Hepatocyte (in vitro differentiated cells): Measurements from ENCODE around the gene UBN1.

ENCODE experiments used
- CTCF ChIP-seq: fragments of 200-600 bp; sonication (generic); IDR thresholded peaks from 2 replicates; pipeline ENCODE4 v1.5.1; 2016; ENCODE audit warnings: antibody characterized with exemption, mild to moderate bottlenecking; ENCODE audit not compliant: poor library complexity
- EZH2 ChIP-seq: fragments of 200-600 bp; sonication (generic); IDR thresholded peaks from 2 replicates; pipeline ENCODE4 v1.6.1; 2016; ENCODE audit warnings: antibody characterized with exemption, mild to moderate bottlenecking, borderline replicate concordance
- EZH2phosphoT487 ChIP-seq: fragments of 200-600 bp; sonication (generic); IDR thresholded peaks from one replicate; pipeline ENCODE4 v1.6.1; 2018; ENCODE audit warnings: antibody characterized with exemption, mild to moderate bottlenecking, low read depth, moderate library complexity; ENCODE audit not compliant: unreplicated experiment, severe bottlenecking

GRCh38 chr16:4813251-4814003 is 33.9 kb upstream of the UBN1 start:
- TF ChIP-seq CTCF = no peak
- TF ChIP-seq EZH2 = no peak
- no peak for TF ChIP-seq EZH2phosphoT487
